ENCODE measurements around the gene ERMAP. TPM values are rescaled to one million over a fixed set of nuclear protein-coding genes. Genes with fewer than 3 reads are reported as not detected.
A peak's percentile ranks its signal among the peaks of the same experiment; 100 is the strongest.
"Not testable (repeated sequence)": the region's sequence is repeated elsewhere in the genome, so short reads cannot be mapped to it uniquely, and the experiment has no call there.

ERMAP gene
- polyA plus RNA-seq, 4 donors = 3.8 to 24.7 (median 6.8) TPM

DNA sequence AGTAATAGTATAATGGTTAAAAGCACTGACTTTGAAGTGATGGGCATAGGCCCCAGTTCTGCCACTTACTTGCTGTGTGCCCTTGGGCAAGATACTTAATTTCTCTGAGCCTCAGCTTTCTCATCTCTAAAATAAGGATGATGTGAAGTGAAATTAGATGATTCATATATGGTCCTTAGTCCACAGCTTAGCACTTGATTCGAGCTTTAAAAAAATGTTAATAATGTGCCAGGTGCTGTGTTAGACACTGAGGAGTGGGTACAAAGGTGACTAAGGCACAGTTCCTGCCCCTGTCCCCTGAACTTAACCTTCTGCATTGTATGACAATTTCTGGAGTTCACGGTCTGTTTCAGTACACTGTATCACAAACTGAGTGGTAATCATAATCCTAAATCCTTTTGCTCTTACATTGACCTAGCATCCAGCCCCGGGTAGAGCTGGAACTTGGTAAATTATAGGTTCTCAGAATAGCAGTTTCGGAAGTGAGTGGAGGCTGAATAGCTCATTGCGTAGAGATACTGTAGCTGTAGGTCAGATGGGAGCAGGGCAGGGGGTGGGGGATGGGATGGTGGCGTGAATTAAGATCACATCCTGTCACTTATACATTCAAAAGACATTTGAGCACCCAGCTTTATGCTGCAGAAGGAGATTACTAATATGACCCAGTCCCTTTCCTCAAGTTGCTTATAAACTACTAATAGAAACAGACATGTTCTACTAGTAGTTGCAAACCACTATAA lies 31.0 kb downstream of the ERMAP start:
- H3K4me3 ChIP-seq (ENCODE audit: low read depth in 1 of 3, low read length in 3 of 3) = no peak overlapping the region
- no peaks in the 10 kb centered on the region for H3K27me3 ChIP-seq (ENCODE audit: control insufficient read depth in 3 of 3, insufficient read depth in 3 of 3, low read length in 3 of 3)
- WGBS, 3 donors = 54 to 68% (median 59%) methylated on average over 6 of the region's 6 CpGs
- peaks cover 2 to 7% (median 2%) of the 10 kb centered on the region in 3 donors for H3K4me1 ChIP-seq (ENCODE audit: control insufficient read depth in 3 of 3, insufficient read depth in 2 of 3, low read depth in 1 of 3, low read length in 2 of 3)
- H3K36me3 ChIP-seq (ENCODE audit: control insufficient read depth in 3 of 3, insufficient read depth in 2 of 3, low read depth in 1 of 3, low read length in 3 of 3) = peaks cover 3 to 13% (median 5%) of the 10 kb centered on the region in 3 donors
- H3K27ac ChIP-seq (ENCODE audit: low read depth in 1 of 3, low read length in 2 of 3) = no peak overlapping the region
- no peak for DNase-seq
- no peak for FAIRE-seq
- H3K9me3 ChIP-seq (ENCODE audit: control insufficient read depth in 2 of 2, insufficient read depth in 1 of 2, low read depth in 1 of 2, low read length in 1 of 2) = peaks cover 0 to 8% of the 10 kb centered on the region in 2 donors

GRCh38 chr1:42848823-42849537 lies 32.1 kb downstream of the ERMAP start:
- Histone ChIP-seq H3K27ac (ENCODE audit: low read depth in 1 of 3, low read length in 2 of 3) (no peak overlapping the region), H3K9me3 (ENCODE audit: control insufficient read depth in 2 of 2, insufficient read depth in 1 of 2, low read depth in 1 of 2, low read length in 1 of 2) (peaks cover 0 to 8% of the 10 kb centered on the region in 2 donors), H3K36me3 (ENCODE audit: control insufficient read depth in 3 of 3, insufficient read depth in 2 of 3, low read depth in 1 of 3, low read length in 3 of 3) (peaks cover 3 to 10% (median 5%) of the 10 kb centered on the region in 3 donors), H3K4me1 (ENCODE audit: control insufficient read depth in 3 of 3, insufficient read depth in 2 of 3, low read depth in 1 of 3, low read length in 2 of 3) (peaks cover 2 to 7% (median 2%) of the 10 kb centered on the region in 3 donors), H3K27me3 (ENCODE audit: control insufficient read depth in 3 of 3, insufficient read depth in 3 of 3, low read length in 3 of 3) (no peaks in the 10 kb centered on the region), H3K4me3 (ENCODE audit: low read depth in 1 of 3, low read length in 3 of 3) (no peak overlapping the region)
- 89 to 99% (median 97%) methylated on average over 2 of the region's 2 CpGs for WGBS, 3 donors
- FAIRE-seq (no peak), DNase-seq (no peak)

DNA sequence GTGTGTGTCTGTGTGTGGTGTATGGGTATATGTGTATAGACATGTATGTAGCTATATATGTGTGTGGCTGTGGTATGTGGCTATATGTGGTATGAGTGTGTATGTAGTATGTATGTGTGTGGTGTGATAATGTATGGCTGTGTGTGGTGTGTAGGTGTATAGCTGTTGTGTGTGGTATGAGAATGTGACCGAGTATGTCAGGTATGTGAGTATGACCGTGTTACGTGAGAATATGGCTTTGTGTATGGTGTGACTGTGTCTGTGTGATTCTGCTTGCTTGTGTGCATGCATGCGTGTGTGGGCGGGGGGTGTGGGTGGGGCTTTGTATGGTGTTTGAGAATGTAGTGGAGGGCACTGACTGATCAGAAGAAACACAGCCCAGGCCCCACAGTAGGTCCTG lies 33.0 kb downstream of the ERMAP start:
- peaks cover 3 to 10% (median 5%) of the 10 kb centered on the region in 3 donors for H3K36me3 ChIP-seq (ENCODE audit: control insufficient read depth in 3 of 3, insufficient read depth in 2 of 3, low read depth in 1 of 3, low read length in 3 of 3)
- DNase-seq (no peak), FAIRE-seq (no peak)
- WGBS, 3 donors = 96 to 98% (median 98%) methylated on average over 5 of the region's 5 CpGs
- peaks cover 2 to 7% (median 2%) of the 10 kb centered on the region in 3 donors for H3K4me1 ChIP-seq (ENCODE audit: control insufficient read depth in 3 of 3, insufficient read depth in 2 of 3, low read depth in 1 of 3, low read length in 2 of 3)
- H3K27ac ChIP-seq (ENCODE audit: low read depth in 1 of 3, low read length in 2 of 3) = no peak overlapping the region
- H3K27me3 ChIP-seq (ENCODE audit: control insufficient read depth in 3 of 3, insufficient read depth in 3 of 3, low read length in 3 of 3) = no peaks in the 10 kb centered on the region
- H3K4me3 ChIP-seq (ENCODE audit: low read depth in 1 of 3, low read length in 3 of 3) = no peak overlapping the region
- peaks cover 0 to 8% of the 10 kb centered on the region in 2 donors for H3K9me3 ChIP-seq (ENCODE audit: control insufficient read depth in 2 of 2, insufficient read depth in 1 of 2, low read depth in 1 of 2, low read length in 1 of 2)

DNA sequence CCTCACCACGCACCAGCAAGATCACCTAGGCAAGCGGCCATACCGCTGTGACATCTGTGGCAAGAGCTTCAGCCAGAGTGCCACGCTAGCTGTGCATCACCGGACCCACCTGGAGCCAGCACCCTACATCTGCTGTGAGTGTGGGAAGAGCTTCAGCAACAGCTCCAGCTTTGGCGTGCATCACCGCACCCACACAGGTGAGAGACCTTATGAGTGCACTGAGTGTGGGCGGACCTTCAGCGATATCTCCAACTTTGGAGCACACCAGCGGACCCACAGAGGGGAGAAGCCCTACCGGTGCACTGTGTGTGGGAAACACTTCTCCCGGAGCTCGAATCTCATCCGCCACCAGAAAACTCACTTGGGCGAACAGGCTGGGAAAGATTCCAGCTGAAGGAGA lies 34.5 kb downstream of the ERMAP start:
- 93 to 98% (median 97%) methylated on average over 15 of the region's 15 CpGs for WGBS, 3 donors
- Histone ChIP-seq H3K27ac (ENCODE audit: low read depth in 1 of 3, low read length in 2 of 3) (no peak overlapping the region), H3K4me3 (ENCODE audit: low read depth in 1 of 3, low read length in 3 of 3) (no peak overlapping the region), H3K4me1 (ENCODE audit: control insufficient read depth in 3 of 3, insufficient read depth in 2 of 3, low read depth in 1 of 3, low read length in 2 of 3) (peaks cover 2 to 7% (median 2%) of the 10 kb centered on the region in 3 donors), H3K27me3 (ENCODE audit: control insufficient read depth in 3 of 3, insufficient read depth in 3 of 3, low read length in 3 of 3) (no peaks in the 10 kb centered on the region), H3K36me3 (ENCODE audit: control insufficient read depth in 3 of 3, insufficient read depth in 2 of 3, low read depth in 1 of 3, low read length in 3 of 3) (peaks cover 3 to 10% (median 5%) of the 10 kb centered on the region in 3 donors), H3K9me3 (ENCODE audit: control insufficient read depth in 2 of 2, insufficient read depth in 1 of 2, low read depth in 1 of 2, low read length in 1 of 2) (peaks cover 0 to 9% of the 10 kb centered on the region in 2 donors)
- DNase-seq (no peak), FAIRE-seq (no peak)

- 91 to 98% (median 93%) methylated on average over 2 of the region's 2 CpGs for WGBS, 3 donors
- H3K27ac ChIP-seq (ENCODE audit: low read depth in 1 of 3, low read length in 2 of 3) = no peak overlapping the region
- peaks cover 3 to 10% (median 5%) of the 10 kb centered on the region in 3 donors for H3K36me3 ChIP-seq (ENCODE audit: control insufficient read depth in 3 of 3, insufficient read depth in 2 of 3, low read depth in 1 of 3, low read length in 3 of 3)
- no peak overlapping the region for H3K4me3 ChIP-seq (ENCODE audit: low read depth in 1 of 3, low read length in 3 of 3)
- FAIRE-seq (no peak), DNase-seq (no peak)
- peaks cover 2 to 5% (median 2%) of the 10 kb centered on the region in 3 donors for H3K4me1 ChIP-seq (ENCODE audit: control insufficient read depth in 3 of 3, insufficient read depth in 2 of 3, low read depth in 1 of 3, low read length in 2 of 3)
- H3K9me3 ChIP-seq (ENCODE audit: control insufficient read depth in 2 of 2, insufficient read depth in 1 of 2, low read depth in 1 of 2, low read length in 1 of 2) = peaks cover 0 to 15% of the 10 kb centered on the region in 2 donors
- no peaks in the 10 kb centered on the region for H3K27me3 ChIP-seq (ENCODE audit: control insufficient read depth in 3 of 3, insufficient read depth in 3 of 3, low read length in 3 of 3)
Measured at GRCh38 chr1:42851960-42852607, 35.2 kb downstream of the ERMAP start.

GRCh38 chr1:42852608-42852980 lies 35.7 kb downstream of the ERMAP start:
- no peak overlapping the region for H3K27ac ChIP-seq (ENCODE audit: low read depth in 1 of 3, low read length in 2 of 3)
- H3K36me3 ChIP-seq (ENCODE audit: control insufficient read depth in 3 of 3, insufficient read depth in 2 of 3, low read depth in 1 of 3, low read length in 3 of 3) = peaks cover 3 to 10% (median 5%) of the 10 kb centered on the region in 3 donors
- H3K27me3 ChIP-seq (ENCODE audit: control insufficient read depth in 3 of 3, insufficient read depth in 3 of 3, low read length in 3 of 3) = no peaks in the 10 kb centered on the region
- peak; percentile 20 to 36 for DNase-seq
- peaks cover 0 to under 1% (median 0%) of the 10 kb centered on the region in 3 donors for H3K4me1 ChIP-seq (ENCODE audit: control insufficient read depth in 3 of 3, insufficient read depth in 2 of 3, low read depth in 1 of 3, low read length in 2 of 3)
- H3K9me3 ChIP-seq (ENCODE audit: control insufficient read depth in 2 of 2, insufficient read depth in 1 of 2, low read depth in 1 of 2, low read length in 1 of 2) = peaks cover 0 to 18% of the 10 kb centered on the region in 2 donors
- WGBS, 3 donors = 38 to 52% (median 44%) methylated on average over 2 of the region's 2 CpGs
- no peak for FAIRE-seq
- H3K4me3 ChIP-seq (ENCODE audit: low read depth in 1 of 3, low read length in 3 of 3) = no peak overlapping the region

GRCh38 chr1:42853116-42853884 lies 36.4 kb downstream of the ERMAP start:
- no peak overlapping the region for H3K4me3 ChIP-seq (ENCODE audit: low read depth in 1 of 3, low read length in 3 of 3)
- peaks cover 0 to 18% of the 10 kb centered on the region in 2 donors for H3K9me3 ChIP-seq (ENCODE audit: control insufficient read depth in 2 of 2, insufficient read depth in 1 of 2, low read depth in 1 of 2, low read length in 1 of 2)
- no peaks in the 10 kb centered on the region for H3K4me1 ChIP-seq (ENCODE audit: control insufficient read depth in 3 of 3, insufficient read depth in 2 of 3, low read depth in 1 of 3, low read length in 2 of 3)
- WGBS, 3 donors = 74 to 83% (median 80%) methylated on average over 6 of the region's 6 CpGs
- no peaks in the 10 kb centered on the region for H3K27me3 ChIP-seq (ENCODE audit: control insufficient read depth in 3 of 3, insufficient read depth in 3 of 3, low read length in 3 of 3)
- FAIRE-seq (no peak), DNase-seq (no peak)
- H3K27ac ChIP-seq (ENCODE audit: low read depth in 1 of 3, low read length in 2 of 3) = no peak overlapping the region
- H3K36me3 ChIP-seq (ENCODE audit: control insufficient read depth in 3 of 3, insufficient read depth in 2 of 3, low read depth in 1 of 3, low read length in 3 of 3) = peaks cover 3 to 10% (median 5%) of the 10 kb centered on the region in 3 donors

- H3K4me3 ChIP-seq (ENCODE audit: low read depth in 1 of 3, low read length in 3 of 3); H3K27me3 ChIP-seq (ENCODE audit: control insufficient read depth in 3 of 3, insufficient read depth in 3 of 3, low read length in 3 of 3); DNase-seq; H3K4me1 ChIP-seq (ENCODE audit: control insufficient read depth in 3 of 3, insufficient read depth in 2 of 3, low read depth in 1 of 3, low read length in 2 of 3); H3K27ac ChIP-seq (ENCODE audit: low read depth in 1 of 3, low read length in 2 of 3); FAIRE-seq; H3K36me3 ChIP-seq (ENCODE audit: control insufficient read depth in 3 of 3, insufficient read depth in 2 of 3, low read depth in 1 of 3, low read length in 3 of 3): not testable (repeated sequence)
- WGBS, 3 donors = 89 to 95% (median 90%) methylated on average over 3 of the region's 3 CpGs
- H3K9me3 ChIP-seq (ENCODE audit: control insufficient read depth in 2 of 2, insufficient read depth in 1 of 2, low read depth in 1 of 2, low read length in 1 of 2) = peaks cover 0 to 29% of the 10 kb centered on the region in 2 donors
Measured at GRCh38 chr1:42856554-42856953, 39.6 kb downstream of the ERMAP start.
